ENCODE results near the gene PCBP3. TPM values are rescaled to one million over a fixed set of nuclear protein-coding genes. Genes with fewer than 3 reads are reported as not detected.

PCBP3 gene
- total RNA-seq, 1 experiment from 2014 or later = not detected

DNA sequence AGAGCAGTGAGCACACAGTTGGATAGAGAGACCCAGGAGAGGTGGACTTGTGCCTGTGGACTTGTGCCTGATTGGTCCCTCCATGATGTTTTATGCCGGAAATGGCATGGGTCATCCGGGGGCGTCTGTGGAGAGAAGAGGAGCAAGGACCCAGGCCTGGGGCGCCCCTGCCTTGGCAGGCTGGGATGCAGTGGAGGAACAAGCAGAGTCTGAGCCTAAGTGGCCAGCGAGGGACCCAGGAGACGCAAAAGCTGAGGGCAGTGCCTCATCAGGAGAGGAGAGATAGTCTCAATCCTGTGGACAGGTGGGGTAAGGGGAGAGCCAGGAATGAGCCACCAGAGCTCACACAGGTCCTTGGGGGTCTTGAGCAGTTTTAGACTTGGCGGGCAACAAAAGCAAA is 146.9 kb downstream of the PCBP3 start:
- Histone ChIP-seq H3F3A (ENCODE audit: insufficient read depth, low read depth) (no peaks in the 10 kb centered on the region), H3K9me3 (ENCODE audit: insufficient read depth, low read depth) (no peaks in the 10 kb centered on the region), H3K9me2 (ENCODE audit: insufficient read depth) (no peaks in the 10 kb centered on the region), H2AFZ (no peak overlapping the region), H3K27ac (no peak overlapping the region), H3K4me1 (replicated peaks; ENCODE audit: insufficient read depth) (no peaks in the 10 kb centered on the region), H3K79me2 (ENCODE audit: low read depth) (no peaks in the 10 kb centered on the region), H3K36me3 (ENCODE audit: low read depth) (no peaks in the 10 kb centered on the region), H3K4me2 (no peak overlapping the region), H3K27me3 (ENCODE audit: insufficient read depth, low read depth) (peaks cover 91% of the 10 kb centered on the region), H3K4me3 (no peak overlapping the region), H4K20me1 (ENCODE audit: insufficient read depth) (no peaks in the 10 kb centered on the region)
- no TSS peak for BruUV-seq (replicated peaks)
- intact Hi-C loops (cut with micrococcal nuclease; ENCODE audit: unreplicated experiment) = no loop called here
- no peak for DNase-seq
- TF ChIP-seq, protein P1, sequence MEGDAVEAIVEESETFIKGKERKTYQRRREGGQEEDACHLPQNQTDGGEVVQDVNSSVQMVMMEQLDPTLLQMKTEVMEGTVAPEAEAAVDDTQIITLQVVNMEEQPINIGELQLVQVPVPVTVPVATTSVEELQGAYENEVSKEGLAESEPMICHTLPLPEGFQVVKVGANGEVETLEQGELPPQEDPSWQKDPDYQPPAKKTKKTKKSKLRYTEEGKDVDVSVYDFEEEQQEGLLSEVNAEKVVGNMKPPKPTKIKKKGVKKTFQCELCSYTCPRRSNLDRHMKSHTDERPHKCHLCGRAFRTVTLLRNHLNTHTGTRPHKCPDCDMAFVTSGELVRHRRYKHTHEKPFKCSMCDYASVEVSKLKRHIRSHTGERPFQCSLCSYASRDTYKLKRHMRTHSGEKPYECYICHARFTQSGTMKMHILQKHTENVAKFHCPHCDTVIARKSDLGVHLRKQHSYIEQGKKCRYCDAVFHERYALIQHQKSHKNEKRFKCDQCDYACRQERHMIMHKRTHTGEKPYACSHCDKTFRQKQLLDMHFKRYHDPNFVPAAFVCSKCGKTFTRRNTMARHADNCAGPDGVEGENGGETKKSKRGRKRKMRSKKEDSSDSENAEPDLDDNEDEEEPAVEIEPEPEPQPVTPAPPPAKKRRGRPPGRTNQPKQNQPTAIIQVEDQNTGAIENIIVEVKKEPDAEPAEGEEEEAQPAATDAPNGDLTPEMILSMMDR (conservative IDR thresholded peaks at IDR 0.05) = no peak
- TF ChIP-seq EZH2 (IDR thresholded peaks at IDR 0.05; ENCODE audit: low read depth) = no peak
- POLR2A ChIA-PET (ENCODE audit: unreplicated experiment) = no interaction called here
- CTCF ChIA-PET = no interaction called here

DNA sequence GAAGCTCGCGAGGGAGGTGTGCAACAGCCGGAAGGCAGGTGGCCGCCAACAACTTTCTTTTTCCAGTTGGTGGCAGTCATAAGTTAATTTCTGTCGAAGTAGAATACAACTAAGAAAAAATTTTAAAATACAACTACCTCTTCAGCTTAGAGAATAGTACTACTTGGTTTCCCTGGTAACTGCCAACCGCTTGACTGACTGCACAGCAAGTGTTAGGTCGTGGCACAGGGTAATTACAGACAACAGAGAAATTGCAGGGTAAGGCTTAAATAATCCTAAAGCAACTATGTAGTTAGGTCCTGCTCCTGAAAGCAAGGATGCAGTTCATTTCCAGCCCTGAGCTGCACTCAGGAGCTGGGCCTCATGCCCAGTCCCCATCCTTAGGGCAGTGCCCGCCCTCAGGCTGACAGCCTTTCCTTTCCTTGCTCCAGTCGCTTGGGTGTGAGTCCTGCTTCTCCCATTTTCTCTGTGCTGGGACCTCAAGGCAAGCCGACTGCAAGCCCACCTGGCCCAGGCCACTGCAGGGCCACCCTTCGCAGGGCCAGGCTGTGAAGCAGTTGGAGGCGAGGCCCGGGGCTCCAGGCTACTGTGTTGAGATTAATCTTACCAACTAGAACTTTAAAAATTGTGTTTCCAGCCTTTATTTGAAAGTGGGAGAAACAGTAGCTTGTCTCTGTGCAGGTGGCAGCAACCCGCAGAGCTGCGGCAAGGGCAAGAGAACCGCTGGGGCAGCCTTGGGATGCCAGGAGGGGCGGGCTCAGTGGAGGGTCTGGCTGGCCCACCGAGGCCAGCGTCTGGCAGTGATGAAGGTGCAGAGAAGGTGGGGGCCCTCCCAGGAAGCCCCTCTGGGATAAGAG is 148.3 kb downstream of the PCBP3 start:
- no peak for DNase-seq
- Histone ChIP-seq H3F3A (ENCODE audit: insufficient read depth, low read depth) (no peaks in the 10 kb centered on the region), H3K36me3 (ENCODE audit: low read depth) (no peaks in the 10 kb centered on the region), H4K20me1 (ENCODE audit: insufficient read depth) (no peaks in the 10 kb centered on the region), H3K4me3 (no peak overlapping the region), H3K27me3 (ENCODE audit: insufficient read depth, low read depth) (peaks cover 91% of the 10 kb centered on the region), H3K9me3 (ENCODE audit: insufficient read depth, low read depth) (no peaks in the 10 kb centered on the region), H3K9me2 (ENCODE audit: insufficient read depth) (no peaks in the 10 kb centered on the region), H3K27ac (no peak overlapping the region), H3K79me2 (ENCODE audit: low read depth) (no peaks in the 10 kb centered on the region), H3K4me2 (no peak overlapping the region), H2AFZ (no peak overlapping the region), H3K4me1 (replicated peaks; ENCODE audit: insufficient read depth) (no peaks in the 10 kb centered on the region)
- BruUV-seq (replicated peaks) = no TSS peak
- TF ChIP-seq, protein P1 (conservative IDR thresholded peaks at IDR 0.05) = no peak
- TF ChIP-seq EZH2 (IDR thresholded peaks at IDR 0.05; ENCODE audit: low read depth) = no peak
- CTCF ChIA-PET = no interaction called here
- intact Hi-C loops (cut with micrococcal nuclease; ENCODE audit: unreplicated experiment) = no loop called here
- POLR2A ChIA-PET (ENCODE audit: unreplicated experiment) = no interaction called here

DNA sequence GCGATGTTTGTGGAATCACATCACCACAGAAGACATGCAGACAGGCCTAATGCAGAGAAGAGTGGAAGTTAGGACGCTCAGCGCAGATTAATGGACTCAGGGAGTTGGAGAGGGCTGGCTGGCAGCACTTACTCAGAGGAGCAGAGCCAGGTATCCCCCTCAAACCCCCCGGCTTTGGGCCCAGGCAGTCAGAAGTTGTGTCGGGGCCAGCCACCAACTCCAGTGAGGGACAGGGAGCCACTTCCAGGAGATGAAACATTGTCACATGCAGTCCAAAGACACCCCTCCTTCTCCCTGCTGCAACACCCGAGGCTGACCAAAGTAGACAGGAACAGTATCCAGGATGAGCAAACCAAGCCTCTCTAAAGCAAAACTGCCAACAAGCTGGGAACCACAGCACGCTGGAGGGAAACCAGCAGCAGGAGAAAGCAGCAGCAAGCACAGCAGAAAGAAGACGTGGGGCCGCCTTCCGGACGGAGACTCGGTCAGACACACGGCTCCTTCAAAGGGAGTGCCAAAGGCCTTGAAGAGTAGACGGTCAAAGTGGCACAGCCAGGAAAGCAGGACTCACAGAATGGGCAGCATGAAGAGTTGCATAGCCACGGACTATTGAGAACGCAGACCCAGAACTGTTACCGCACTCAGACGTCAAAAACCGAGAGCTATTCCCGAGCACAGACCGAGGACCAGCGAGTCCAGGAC is 149.3 kb downstream of the PCBP3 start:
- Histone ChIP-seq H2AFZ (no peak overlapping the region), H3K4me1 (replicated peaks; ENCODE audit: insufficient read depth) (no peaks in the 10 kb centered on the region), H3K27ac (no peak overlapping the region), H4K20me1 (ENCODE audit: insufficient read depth) (no peaks in the 10 kb centered on the region), H3K9me3 (ENCODE audit: insufficient read depth, low read depth) (no peaks in the 10 kb centered on the region), H3F3A (ENCODE audit: insufficient read depth, low read depth) (no peaks in the 10 kb centered on the region), H3K4me3 (no peak overlapping the region), H3K79me2 (ENCODE audit: low read depth) (no peaks in the 10 kb centered on the region), H3K9me2 (ENCODE audit: insufficient read depth) (no peaks in the 10 kb centered on the region), H3K36me3 (ENCODE audit: low read depth) (no peaks in the 10 kb centered on the region), H3K4me2 (no peak overlapping the region), H3K27me3 (ENCODE audit: insufficient read depth, low read depth) (peaks cover 80% of the 10 kb centered on the region)
- POLR2A ChIA-PET (ENCODE audit: unreplicated experiment) = no interaction called here
- no TSS peak for BruUV-seq (replicated peaks)
- DNase-seq = no peak
- intact Hi-C loops (cut with micrococcal nuclease; ENCODE audit: unreplicated experiment) = no loop called here
- CTCF ChIA-PET = interaction anchor here (0.7 kb wide), 1 partner anchor 13 kb away, joined by 4 read pairs; no protein-coding TSS in a partner anchor
- no peak for TF ChIP-seq EZH2 (IDR thresholded peaks at IDR 0.05; ENCODE audit: low read depth)
- TF ChIP-seq, protein P1 (conservative IDR thresholded peaks at IDR 0.05) = no peak
